Measurements from ENCODE around the gene BRSK2. TPM values are rescaled to one million over a fixed set of nuclear protein-coding genes. Genes with fewer than 3 reads are reported as not detected.

Gene BRSK2
- total RNA-seq, 2 donors from 2014 or later = 67.5 to 113 TPM

- DNase-seq = no peak
- H3K27me3 ChIP-seq = no peaks in the 10 kb centered on the region
- 71 to 82% methylated on average over 10 to 23 of the region's 23 CpGs for WGBS, 2 donors
Observed at GRCh38 chr11:1403721-1404460, 14.2 kb downstream of the BRSK2 start.

GRCh38 chr11:1404461-1405185 is 14.9 kb downstream of the BRSK2 start:
- Histone ChIP-seq H3K27ac (no peak overlapping the region), H3K36me3 (replicated peaks in 1 of 2; ENCODE audit: insufficient read depth in 1 of 2, low read depth in 2 of 2) (no peaks in the 10 kb centered on the region), H3K4me3 (no peak overlapping the region), H3K27me3 (no peaks in the 10 kb centered on the region), H3K4me1 (peaks cover 65% of the 10 kb centered on the region), H3K9me3 (no peaks in the 10 kb centered on the region)
- WGBS, 2 donors = 80 to 97% methylated on average over 12 to 25 of the region's 25 CpGs
- no peak for ATAC-seq
- TF ChIP-seq POLR2A (IDR thresholded peaks at IDR 0.05) = no peak
- TF ChIP-seq CTCF (IDR thresholded peaks at IDR 0.05) = no peak
- DNase-seq = no peak
- intact Hi-C loops (cut with DNase I) = no loop called here

More at GRCh38 chr11:1403721-1404460, 14.2 kb downstream of the BRSK2 start:
- ATAC-seq = no peak
- intact Hi-C loops (cut with DNase I) = no loop called here
- H3K27ac ChIP-seq = no peak overlapping the region
- no peaks in the 10 kb centered on the region for H3K36me3 ChIP-seq (replicated peaks in 1 of 2; ENCODE audit: insufficient read depth in 1 of 2, low read depth in 2 of 2)
- H3K4me1 ChIP-seq = peaks cover 61% of the 10 kb centered on the region
- no peaks in the 10 kb centered on the region for H3K9me3 ChIP-seq
- TF ChIP-seq CTCF (IDR thresholded peaks at IDR 0.05) (no peak), POLR2A (IDR thresholded peaks at IDR 0.05) (no peak)
- H3K4me3 ChIP-seq = no peak overlapping the region

GRCh38 chr11:1405186-1406020 is 15.7 kb downstream of the BRSK2 start:
- no peak for TF ChIP-seq POLR2A (IDR thresholded peaks at IDR 0.05)
- no peak for TF ChIP-seq CTCF (IDR thresholded peaks at IDR 0.05)
- Histone ChIP-seq H3K27ac (no peak overlapping the region), H3K36me3 (replicated peaks in 1 of 2; ENCODE audit: insufficient read depth in 1 of 2, low read depth in 2 of 2) (no peaks in the 10 kb centered on the region), H3K4me1 (peaks cover 65% of the 10 kb centered on the region), H3K27me3 (no peaks in the 10 kb centered on the region), H3K4me3 (no peak overlapping the region), H3K9me3 (no peaks in the 10 kb centered on the region)
- DNase-seq = no peak
- intact Hi-C loops (cut with DNase I) = no loop called here
- ATAC-seq = no peak
- 80 to 89% methylated on average over 15 of the region's 24 CpGs for WGBS, 2 donors

- Histone ChIP-seq H3K4me3 (no peak overlapping the region), H3K36me3 (replicated peaks in 1 of 2; ENCODE audit: insufficient read depth in 1 of 2, low read depth in 2 of 2) (no peaks in the 10 kb centered on the region), H3K9me3 (no peaks in the 10 kb centered on the region), H3K4me1 (peaks cover 67% of the 10 kb centered on the region), H3K27ac (peak overlapping the region; percentile 41 to 89 (median 48)), H3K27me3 (no peaks in the 10 kb centered on the region)
- intact Hi-C loops (cut with DNase I) = no loop called here
- DNase-seq = no peak
- TF ChIP-seq CTCF (IDR thresholded peaks at IDR 0.05) (no peak), POLR2A (IDR thresholded peaks at IDR 0.05) (no peak)
- no peak for ATAC-seq
- 76 to 90% methylated on average over 9 to 30 of the region's 31 CpGs for WGBS, 2 donors
Observed at GRCh38 chr11:1406571-1407485, 17.1 kb downstream of the BRSK2 start.
